Small intestine (tissue), 16 donors: Measurements from ENCODE around the gene ZNF697. TPM values are rescaled to one million over a fixed set of nuclear protein-coding genes. Genes with fewer than 3 reads are reported as not detected.
A peak's percentile ranks its signal among the peaks of the same experiment; 100 is the strongest.
"Not testable (repeated sequence)": the region's sequence is repeated elsewhere in the genome, so short reads cannot be mapped to it uniquely, and the experiment has no call there.

Experiments
- DNase-seq, 2 donors: peaks; one replicate each; pipeline versions ENCODE4 v3.0.0 to v3.0.0-alpha.2; 2013
- FAIRE-seq: peaks from 2 replicates; lab custom pipeline; 2012; peaks lifted over from hg19 to GRCh38; lab: Jason Lieb, UNC
- H3K27ac ChIP-seq, 3 donors: one replicate each; pipeline ENCODE4 v1.5.1; 2013; ENCODE audit warnings: low read length in 2 of 3, mild to moderate bottlenecking in 2 of 3, control low read depth in 1 of 3, inconsistent platforms in 1 of 3, low read depth in 1 of 3, moderate library complexity in 1 of 3
- H3K27me3 ChIP-seq, 3 donors: one replicate each; pipeline ENCODE4 v1.6.1; 2013; ENCODE audit warnings: low read length in 3 of 3, inconsistent platforms in 1 of 3; ENCODE audit not compliant: control insufficient read depth in 3 of 3, insufficient read depth in 3 of 3
- H3K36me3 ChIP-seq, 3 donors: one replicate each; pipeline ENCODE4 v1.6.1; 2013; ENCODE audit warnings: low read length in 3 of 3, inconsistent platforms in 1 of 3, low read depth in 1 of 3, mild to moderate bottlenecking in 1 of 3, moderate library complexity in 1 of 3; ENCODE audit not compliant: control insufficient read depth in 3 of 3, insufficient read depth in 2 of 3
- H3K4me1 ChIP-seq, 3 donors: one replicate each; pipeline ENCODE4 v1.6.1; 2013; ENCODE audit warnings: low read length in 2 of 3, inconsistent platforms in 1 of 3, low read depth in 1 of 3, mild to moderate bottlenecking in 1 of 3, moderate library complexity in 1 of 3; ENCODE audit not compliant: control insufficient read depth in 3 of 3, insufficient read depth in 2 of 3
- H3K4me3 ChIP-seq, 3 donors: one replicate each; pipeline ENCODE4 v1.5.1; 2013; ENCODE audit warnings: low read length in 3 of 3, control low read depth in 1 of 3, inconsistent platforms in 1 of 3, low read depth in 1 of 3, mild to moderate bottlenecking in 1 of 3, moderate library complexity in 1 of 3
- H3K9me3 ChIP-seq, 2 donors: one replicate each; pipeline ENCODE4 v1.6.1; 2013; ENCODE audit warnings: low read depth in 1 of 2, low read length in 1 of 2; ENCODE audit not compliant: control insufficient read depth in 2 of 2, insufficient read depth in 1 of 2
- WGBS, 3 donors: extraction: QIAGEN DNeasy Blood & Tissue Kit; methylation state at CpG; one replicate each; pipeline ENCODE4 v1.1.7; 2013; 5-methylcytosine and 5-hydroxymethylcytosine counted together
- long read RNA-seq, 10 donors: transcript quantifications; one replicate each; lab custom pipeline, GENCODE V29; 2026
- polyA plus RNA-seq, 4 donors: library from polyadenylated mRNA; stranded (reverse) in 3 of 4; unstranded in 1 of 4; fragments of 200-250 nt in 3 of 4; fragments of 120-200 nt in 1 of 4; gene quantifications; one replicate each; pipeline versions ENCODE4 v1.2.1 to v1.2.3, GENCODE V29; 2013
- donor health status: healthy with polysubstance abuse.
- donor health status: control.
- donor health status: control.
- donor health status: Bipolar disorder and iron deficiency.
- donor health status: healthy.

ZNF697 gene
- 1 to 10 TPM; 1.3 to 8.2 (median 1.6) TPM for polyA plus RNA-seq
- long read RNA-seq, donor 1: 0 reads
- long read RNA-seq, donor 2: 0 reads
- long read RNA-seq, donor 3: 0 reads
- long read RNA-seq, donor 4: 0 reads
- long read RNA-seq, donor 5: 0 reads
- long read RNA-seq, donor 6: 0 reads
- long read RNA-seq, donor 7: 0 reads
- long read RNA-seq, donor 8: 0 reads
- long read RNA-seq, donor 9: 0 reads
- long read RNA-seq, donor 10: 0 reads

DNA sequence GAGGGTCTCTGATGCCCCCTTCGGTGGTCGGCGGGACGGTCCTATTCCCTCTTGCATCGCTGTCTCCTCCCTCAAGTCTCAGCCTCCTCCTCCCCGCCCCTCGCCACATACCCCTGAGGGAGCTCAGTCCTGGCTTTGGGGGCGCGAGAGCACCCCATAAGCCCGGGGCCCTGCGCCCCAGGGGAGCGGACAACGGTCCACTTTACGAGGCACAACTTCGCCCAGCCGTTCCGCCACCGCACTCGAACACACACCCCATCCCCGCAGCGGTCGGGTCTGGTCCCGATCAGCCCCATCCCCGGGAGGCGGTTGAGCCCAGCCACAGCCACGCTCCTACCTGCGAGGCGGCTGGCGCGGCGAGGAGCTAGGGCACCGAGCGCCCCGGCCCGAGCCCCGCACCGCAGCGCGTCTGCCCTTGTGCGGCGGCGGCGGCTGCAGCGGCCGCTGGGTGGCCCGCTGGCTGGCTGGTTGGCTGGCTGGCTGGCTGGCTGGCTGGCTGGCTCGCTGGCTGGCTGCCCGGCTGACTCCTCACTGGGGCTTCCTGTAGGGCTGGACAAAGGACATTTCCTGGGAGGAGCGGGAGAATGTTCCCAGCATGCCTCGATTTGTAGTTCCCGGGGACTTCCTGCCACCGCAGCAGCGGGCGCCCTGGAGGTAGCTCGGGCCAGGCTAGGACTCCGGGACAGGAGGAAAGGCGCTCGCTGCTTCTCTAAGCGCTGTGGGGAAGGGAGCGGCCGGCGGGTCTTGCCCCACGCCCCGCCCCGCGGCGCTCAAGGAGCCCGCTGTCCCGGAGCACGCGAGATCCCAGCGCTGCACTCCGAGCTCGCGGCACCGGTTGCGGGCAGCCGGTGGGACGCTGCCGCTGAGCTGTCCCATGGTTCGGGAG is at the start of gene ZNF697:
Gene ZNF697, minus strand, starts transcription at position 533 of the 886 bp plus-strand sequence. CDS start 22,166 bp downstream, outside the sequence.
- Histone ChIP-seq H3K27me3 (no peaks in the 10 kb centered on the region), H3K36me3 (no peaks in the 10 kb centered on the region), H3K4me3 (peak within 1 kb of the TSS; percentile 56 to 89 (median 76)), H3K27ac (peak within 1 kb of the TSS; percentile 77 to 83 (median 81)), H3K9me3 (no peaks in the 10 kb centered on the region), H3K4me1 (peaks cover 0 to 5% (median 0%) of the 10 kb centered on the region in 3 donors)
- DNase-seq: peak; percentile 96
- no peak for FAIRE-seq
- 1% methylated on average over 74 to 81 of the region's 81 CpGs for WGBS, 3 donors

- Histone ChIP-seq H3K36me3 (no peaks in the 10 kb centered on the region), H3K4me1 (no peaks in the 10 kb centered on the region), H3K27ac (no peak overlapping the region), H3K27me3 (peaks cover 0 to 3% (median 0%) of the 10 kb centered on the region in 3 donors), H3K4me3 (no peak overlapping the region), H3K9me3 (peaks cover 2 to 17% of the 10 kb centered on the region in 2 donors)
- 78 to 86% (median 84%) methylated on average over 3 of the region's 3 CpGs for WGBS, 3 donors
- no peak for FAIRE-seq
- DNase-seq: no peak
Observed at GRCh38 chr1:119697598-119697997, 49.5 kb upstream of the ZNF697 start.

DNA sequence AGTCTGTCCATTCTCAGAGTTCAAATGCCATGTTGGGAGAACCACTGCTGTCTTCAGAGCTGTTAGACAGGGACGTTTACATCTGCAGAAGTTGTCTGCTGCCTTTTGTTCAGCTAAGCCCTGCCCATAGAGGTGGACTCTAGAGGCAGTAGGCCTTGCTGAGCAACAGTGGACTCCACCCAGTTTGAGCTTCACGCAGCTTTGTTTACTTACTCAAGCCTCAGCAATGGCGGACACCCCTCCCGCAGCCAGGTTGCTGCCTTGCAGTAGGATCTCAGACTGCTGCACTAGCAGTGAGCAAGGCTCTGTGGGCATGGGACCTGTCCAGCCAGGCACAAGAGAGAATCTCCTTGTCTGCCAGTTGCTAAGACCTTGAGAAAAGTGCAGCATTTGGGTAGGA is 48.8 kb upstream of the ZNF697 start:
- H3K4me3 ChIP-seq, FAIRE-seq, H3K36me3 ChIP-seq, H3K4me1 ChIP-seq, H3K27me3 ChIP-seq, H3K27ac ChIP-seq: not testable (repeated sequence)
- H3K9me3 ChIP-seq: peaks cover under 1 to 13% of the 10 kb centered on the region in 2 donors
- 39 to 46% (median 46%) methylated on average over 4 of the region's 4 CpGs for WGBS, 3 donors
- DNase-seq: peak in 1 of 2 donors; percentile 49

DNA sequence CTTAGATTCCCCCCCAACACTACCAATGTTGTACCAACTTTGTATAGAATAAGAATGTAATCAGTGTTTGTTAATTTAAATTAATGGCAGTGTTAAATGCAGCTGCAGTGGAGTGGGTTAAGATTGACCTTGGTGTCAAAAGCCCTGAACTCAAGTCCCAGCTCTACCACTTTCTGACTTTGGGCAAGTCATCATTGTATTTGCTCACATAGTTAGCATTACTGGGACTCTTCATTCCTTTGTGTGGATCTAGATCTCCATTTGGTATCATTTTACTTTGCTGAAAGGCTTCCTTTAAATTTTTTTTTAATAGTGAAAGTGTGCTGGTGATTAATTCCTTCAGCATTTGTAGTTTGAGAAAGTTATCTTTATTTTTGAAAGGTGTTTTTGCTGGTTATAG is 41.4 kb upstream of the ZNF697 start:
- Histone ChIP-seq H3K4me3 (no peak overlapping the region), H3K27me3 (no peaks in the 10 kb centered on the region), H3K4me1 (no peaks in the 10 kb centered on the region), H3K27ac (no peak overlapping the region), H3K9me3 (no peaks in the 10 kb centered on the region), H3K36me3 (no peaks in the 10 kb centered on the region)
- DNase-seq: no peak
- FAIRE-seq: no peak

DNA sequence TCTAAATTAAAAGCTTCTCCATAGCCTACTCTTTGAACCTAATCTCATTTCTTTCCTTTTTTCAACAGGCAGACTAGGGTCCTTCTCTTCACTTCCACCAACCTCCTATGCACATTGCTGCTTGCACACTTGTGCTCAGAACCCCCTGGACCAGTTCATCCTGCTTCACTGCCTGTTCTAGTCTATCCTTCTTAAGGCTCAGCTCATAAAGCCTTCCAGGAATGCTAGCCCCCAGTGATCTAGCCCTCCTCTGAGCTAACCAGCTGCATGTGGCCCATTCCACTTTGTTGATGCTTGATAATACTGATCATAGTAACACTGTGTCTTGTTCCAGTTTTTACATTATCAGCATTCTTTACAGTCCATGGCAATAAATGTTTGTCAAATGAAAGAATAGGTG is 40.7 kb upstream of the ZNF697 start:
- Histone ChIP-seq H3K4me3 (no peak overlapping the region), H3K27me3 (no peaks in the 10 kb centered on the region), H3K4me1 (no peaks in the 10 kb centered on the region), H3K9me3 (no peaks in the 10 kb centered on the region), H3K27ac (no peak overlapping the region), H3K36me3 (no peaks in the 10 kb centered on the region)
- FAIRE-seq: no peak
- DNase-seq: no peak

GRCh38 chr1:119687434-119688079 is 39.5 kb upstream of the ZNF697 start:
- Histone ChIP-seq H3K4me1 (no peaks in the 10 kb centered on the region), H3K27ac (no peak overlapping the region), H3K4me3 (no peak overlapping the region), H3K9me3 (no peaks in the 10 kb centered on the region), H3K36me3 (no peaks in the 10 kb centered on the region), H3K27me3 (no peaks in the 10 kb centered on the region)
- WGBS, 3 donors: 66 to 74% (median 68%) methylated on average over 2 of the region's 2 CpGs
- FAIRE-seq (no peak), DNase-seq (no peak)

- DNase-seq (no peak), FAIRE-seq (no peak)
- no peak overlapping the region for H3K4me3 ChIP-seq
- no peaks in the 10 kb centered on the region for H3K4me1 ChIP-seq
- H3K36me3 ChIP-seq: no peaks in the 10 kb centered on the region
- WGBS, 3 donors: 51 to 79% (median 64%) methylated on average over 3 of the region's 3 CpGs
- H3K9me3 ChIP-seq: no peaks in the 10 kb centered on the region
- H3K27ac ChIP-seq: no peak overlapping the region
- H3K27me3 ChIP-seq: no peaks in the 10 kb centered on the region
Observed at GRCh38 chr1:119686661-119687060, 38.6 kb upstream of the ZNF697 start.

DNA sequence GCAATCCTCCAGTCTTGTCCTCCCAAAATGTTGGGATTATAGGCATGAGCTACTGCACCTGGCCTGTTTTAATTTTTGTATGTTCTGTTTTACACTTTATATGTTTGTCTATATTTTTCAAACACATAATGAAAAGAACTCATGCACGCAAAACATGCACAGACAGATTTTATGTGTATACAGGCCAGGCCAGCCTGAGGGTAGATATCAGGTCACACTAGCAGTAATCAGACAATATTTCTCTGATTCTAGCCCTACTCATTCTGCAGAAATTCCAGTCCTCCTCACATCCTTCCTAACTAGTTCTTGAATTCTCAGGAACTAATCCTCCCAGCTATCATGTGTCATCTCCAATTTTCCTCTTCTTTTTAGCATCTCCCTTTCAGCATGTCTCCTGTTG is 35.8 kb upstream of the ZNF697 start:
- no peak for FAIRE-seq

More for the DNA sequence above, 35.8 kb upstream of the ZNF697 start:
- H3K27me3 ChIP-seq: no peaks in the 10 kb centered on the region
- no peak for DNase-seq
- WGBS, 3 donors: 97 to 100% (median 98%) methylated on average over 1 of the region's 1 CpG
- no peaks in the 10 kb centered on the region for H3K36me3 ChIP-seq
- no peaks in the 10 kb centered on the region for H3K9me3 ChIP-seq
- H3K4me1 ChIP-seq: no peaks in the 10 kb centered on the region
- no peak overlapping the region for H3K4me3 ChIP-seq
- H3K27ac ChIP-seq: no peak overlapping the region
